Colonic mucosa (tissue), 4 donors: Measurements from ENCODE around the gene LPAR3. TPM values are rescaled to one million over a fixed set of nuclear protein-coding genes. Genes with fewer than 3 reads are reported as not detected.

Experiments
- DNase-seq: peaks from one replicate; pipeline ENCODE4 v3.0.0-alpha.2; 2020
- H3K27ac ChIP-seq: fragments of 200-600 bp; one replicate; pipeline ENCODE4 v1.8.0; 2021
- H3K27me3 ChIP-seq: fragments of 200-600 bp; one replicate; pipeline ENCODE4 v1.8.0; 2021
- H3K36me3 ChIP-seq: fragments of 200-600 bp; one replicate; pipeline ENCODE4 v1.8.0; 2021
- H3K4me1 ChIP-seq: fragments of 200-600 bp; one replicate; pipeline ENCODE4 v1.8.0; 2021; ENCODE audit warnings: mild to moderate bottlenecking
- H3K4me3 ChIP-seq: fragments of 200-600 bp; one replicate; pipeline ENCODE4 v1.8.0; 2021
- H3K9ac ChIP-seq, 2 donors: one replicate each; pipeline ENCODE4 v1.7.0; 2013; ENCODE audit warnings: control low read depth in 2 of 2, low read depth in 2 of 2, low read length in 2 of 2
- H3K9me3 ChIP-seq: fragments of 200-600 bp; one replicate; pipeline ENCODE4 v1.8.0; 2021
- intact Hi-C: fragments of 100-400 bp; cut with DNase I; formaldehyde crosslinking; loops from one replicate; pipeline ENCODE4 v1.14.1; 2022
- total RNA-seq, 2 donors: library from RNA; stranded (reverse); fragmentation: NEBNext Ultra II Directional in 1 of 2; extraction: Animal tissue kit (Norgen Biotek cat#: 25700) in 1 of 2; gene quantifications; one replicate each; pipeline ENCODE4 v1.2.1, GENCODE V29; 2021
- TF ChIP-seq, protein P1 (sequence below): fragments of 200-600 bp; IDR thresholded peaks from one replicate; pipeline ENCODE4 v1.8.0; 2022; ENCODE audit warnings: antibody characterized with exemption, mild to moderate bottlenecking
- donor health status: healthy.
- donor health status: DM: no; HTN: no; CAD: no.
- donor health status: DM: no; HTN: no; CAD: no.

Gene LPAR3
- total RNA-seq, 2 donors from 2014 or later: 2.3 to 3.6 TPM

DNA sequence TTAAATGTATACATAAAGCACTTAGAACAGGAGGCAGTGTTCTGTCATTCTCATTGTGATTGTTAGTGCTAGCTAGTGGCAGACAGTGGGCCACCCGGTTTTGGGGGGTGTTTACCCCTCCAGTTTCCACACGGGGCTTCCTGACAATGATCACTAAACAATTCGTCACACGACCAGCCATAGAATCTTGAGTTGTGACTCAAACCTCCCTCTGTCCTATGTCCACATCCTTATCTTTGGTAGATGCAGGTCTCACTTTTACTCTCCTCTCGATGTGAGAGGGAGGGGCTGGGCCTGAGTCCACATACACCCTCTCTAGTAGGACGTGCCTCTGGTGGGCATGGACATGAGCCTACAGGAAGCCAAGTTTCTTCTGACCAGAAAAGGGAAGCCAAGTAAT, 110.1 kb downstream of the LPAR3 start:
- no peak for DNase-seq
- TF ChIP-seq, protein P1, sequence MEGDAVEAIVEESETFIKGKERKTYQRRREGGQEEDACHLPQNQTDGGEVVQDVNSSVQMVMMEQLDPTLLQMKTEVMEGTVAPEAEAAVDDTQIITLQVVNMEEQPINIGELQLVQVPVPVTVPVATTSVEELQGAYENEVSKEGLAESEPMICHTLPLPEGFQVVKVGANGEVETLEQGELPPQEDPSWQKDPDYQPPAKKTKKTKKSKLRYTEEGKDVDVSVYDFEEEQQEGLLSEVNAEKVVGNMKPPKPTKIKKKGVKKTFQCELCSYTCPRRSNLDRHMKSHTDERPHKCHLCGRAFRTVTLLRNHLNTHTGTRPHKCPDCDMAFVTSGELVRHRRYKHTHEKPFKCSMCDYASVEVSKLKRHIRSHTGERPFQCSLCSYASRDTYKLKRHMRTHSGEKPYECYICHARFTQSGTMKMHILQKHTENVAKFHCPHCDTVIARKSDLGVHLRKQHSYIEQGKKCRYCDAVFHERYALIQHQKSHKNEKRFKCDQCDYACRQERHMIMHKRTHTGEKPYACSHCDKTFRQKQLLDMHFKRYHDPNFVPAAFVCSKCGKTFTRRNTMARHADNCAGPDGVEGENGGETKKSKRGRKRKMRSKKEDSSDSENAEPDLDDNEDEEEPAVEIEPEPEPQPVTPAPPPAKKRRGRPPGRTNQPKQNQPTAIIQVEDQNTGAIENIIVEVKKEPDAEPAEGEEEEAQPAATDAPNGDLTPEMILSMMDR: no peak
- H3K27ac ChIP-seq: no peak overlapping the region
- no peak overlapping the region for H3K9ac ChIP-seq
- no peaks in the 10 kb centered on the region for H3K36me3 ChIP-seq
- no peaks in the 10 kb centered on the region for H3K9me3 ChIP-seq
- no peak overlapping the region for H3K4me3 ChIP-seq
- H3K4me1 ChIP-seq: no peaks in the 10 kb centered on the region
- no peaks in the 10 kb centered on the region for H3K27me3 ChIP-seq
- intact Hi-C loops: no loop called here

DNA sequence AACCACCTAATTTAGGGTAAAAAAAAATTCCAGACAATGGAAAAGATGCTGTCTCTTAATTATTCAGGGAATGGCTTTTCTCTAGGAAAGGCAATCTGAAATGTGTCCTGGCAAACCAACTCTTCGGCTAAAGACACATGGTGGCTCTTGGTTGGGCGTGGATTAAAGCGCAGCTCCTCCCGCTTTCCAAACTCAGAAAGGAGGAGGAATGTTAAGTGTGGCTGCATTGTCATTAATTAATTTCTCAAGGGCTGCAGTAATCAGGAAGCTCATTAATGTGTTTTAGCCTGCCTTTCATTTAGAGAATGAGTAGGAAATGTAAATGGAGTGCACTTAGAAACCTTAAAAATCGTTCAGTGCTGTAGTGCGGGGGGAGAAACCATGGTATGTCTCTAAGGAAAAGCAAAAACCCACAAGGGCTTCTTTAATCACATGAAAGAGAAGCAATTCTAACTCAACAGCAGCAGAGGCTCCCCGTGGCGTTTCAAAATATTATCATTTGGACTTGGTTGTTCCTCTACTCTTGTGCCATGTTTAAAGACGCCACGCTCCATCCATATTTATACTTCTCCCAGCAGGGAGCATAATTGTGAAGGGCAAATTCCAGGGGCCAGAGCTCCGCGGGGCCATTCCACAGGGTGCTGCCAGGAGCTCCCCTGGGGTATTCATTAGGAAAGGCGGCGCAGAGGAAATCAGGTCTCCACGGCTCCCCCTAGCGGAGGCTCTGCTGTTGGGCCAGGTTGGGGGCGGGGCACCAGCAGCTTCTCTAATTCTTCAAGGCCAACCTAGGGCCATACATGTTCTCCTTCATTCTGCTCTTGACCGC, 110.8 kb downstream of the LPAR3 start:
- TF ChIP-seq, protein P1: peak; percentile 69
- Histone ChIP-seq H3K27ac (no peak overlapping the region), H3K4me3 (no peak overlapping the region), H3K9ac (no peak overlapping the region), H3K4me1 (no peaks in the 10 kb centered on the region), H3K9me3 (no peaks in the 10 kb centered on the region), H3K36me3 (no peaks in the 10 kb centered on the region), H3K27me3 (no peaks in the 10 kb centered on the region)
- intact Hi-C loops: no loop called here
- DNase-seq: peak; percentile 75

- Histone ChIP-seq H3K27ac (no peak overlapping the region), H3K9me3 (no peaks in the 10 kb centered on the region), H3K9ac (no peak overlapping the region), H3K36me3 (no peaks in the 10 kb centered on the region), H3K27me3 (no peaks in the 10 kb centered on the region), H3K4me1 (no peaks in the 10 kb centered on the region), H3K4me3 (no peak overlapping the region)
- intact Hi-C loops: no loop called here
- no peak for DNase-seq
- TF ChIP-seq, protein P1: no peak
Observed at GRCh38 chr1:84780000-84780716, 112.8 kb downstream of the LPAR3 start.

DNA sequence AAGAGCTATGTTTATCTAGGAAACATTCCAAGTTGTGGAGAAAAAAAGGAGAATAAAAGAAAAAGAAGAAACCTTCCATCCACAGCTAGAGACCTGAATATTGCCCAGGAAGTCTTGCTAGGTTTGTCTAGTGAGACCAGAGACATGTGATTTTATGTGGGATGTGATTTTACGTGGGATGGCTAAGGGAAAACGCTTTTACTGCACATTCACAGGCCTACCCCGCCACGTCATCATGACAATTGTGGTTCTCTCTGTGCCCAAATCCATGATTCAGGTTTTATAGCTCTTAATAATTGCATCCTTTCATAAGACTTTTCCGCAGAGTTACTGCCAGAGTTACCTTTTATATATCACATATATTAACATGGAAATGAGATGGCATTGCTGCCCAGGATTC, 116.4 kb downstream of the LPAR3 start:
- TF ChIP-seq, protein P1: no peak
- H3K9me3 ChIP-seq: no peaks in the 10 kb centered on the region
- intact Hi-C loops: no loop called here

DNA sequence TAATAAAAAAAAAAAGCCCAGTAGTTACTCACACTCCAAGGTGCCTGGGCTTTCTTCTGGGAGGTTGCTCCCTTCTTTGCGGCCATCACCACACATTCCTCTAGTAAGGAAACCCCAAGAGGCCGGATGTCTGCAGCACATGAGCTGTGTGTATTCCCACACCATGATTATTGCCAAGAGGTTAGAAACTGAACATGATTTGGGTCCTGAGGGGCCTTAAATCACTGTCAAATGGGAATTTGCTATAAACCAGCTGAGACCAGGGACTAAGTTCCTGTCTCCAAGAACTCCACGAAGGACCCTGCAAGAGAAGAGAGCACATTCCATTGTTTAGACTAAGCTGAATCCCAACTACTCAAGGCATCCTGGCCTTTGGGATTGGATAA, 117.5 kb downstream of the LPAR3 start:
- Histone ChIP-seq H3K9ac (no peak overlapping the region), H3K27me3 (no peaks in the 10 kb centered on the region), H3K4me1 (no peaks in the 10 kb centered on the region), H3K9me3 (no peaks in the 10 kb centered on the region), H3K36me3 (no peaks in the 10 kb centered on the region), H3K27ac (no peak overlapping the region), H3K4me3 (no peak overlapping the region)
- TF ChIP-seq, protein P1: no peak
- DNase-seq: no peak
- intact Hi-C loops: no loop called here

More for the DNA sequence above, 116.4 kb downstream of the LPAR3 start:
- DNase-seq: no peak
- Histone ChIP-seq H3K9ac (no peak overlapping the region), H3K27me3 (no peaks in the 10 kb centered on the region), H3K4me3 (no peak overlapping the region), H3K36me3 (no peaks in the 10 kb centered on the region), H3K27ac (no peak overlapping the region), H3K4me1 (no peaks in the 10 kb centered on the region)
